CD4-positive, CD25-positive, alpha-beta regulatory T cell (primary cell): ENCODE results near the gene ISL2. TPM values are rescaled to one million over a fixed set of nuclear protein-coding genes. Genes with fewer than 3 reads are reported as not detected.

Source experiments
- ATAC-seq, 2 donors: fragments of 150-1000 bp; cut with Tn5 transposase; one replicate each; pipeline ENCODE4 v1.10.0; 2021; ENCODE audit warnings: low read depth in 2 of 2, moderate number of reproducible peaks in 2 of 2, moderate library complexity in 1 of 2
- DNase-seq, 3 donors: peaks; one replicate each; pipeline versions ENCODE4 v3.0.0 to v3.0.0-alpha.2; 2012 to 2022; ENCODE audit warnings: mixed read lengths in 1 of 3
- H3K27ac ChIP-seq: one replicate; pipeline ENCODE4 v1.7.0; 2013; ENCODE audit warnings: mild to moderate bottlenecking, low read length; ENCODE audit not compliant: insufficient read depth, poor library complexity, severe bottlenecking
- H3K27me3 ChIP-seq: one replicate; pipeline ENCODE4 v1.7.0; 2013; ENCODE audit warnings: low read length; ENCODE audit not compliant: control insufficient read depth, insufficient read depth
- H3K36me3 ChIP-seq: one replicate; pipeline ENCODE4 v1.7.0; 2013; ENCODE audit warnings: mild to moderate bottlenecking, low read length, moderate library complexity; ENCODE audit not compliant: control insufficient read depth, insufficient read depth
- H3K4me1 ChIP-seq: 2 replicates; pipeline ENCODE4 v1.7.0; 2013; ENCODE audit warnings: mild to moderate bottlenecking, low read length; ENCODE audit not compliant: insufficient read depth, control insufficient read depth, poor library complexity, severe bottlenecking
- H3K4me3 ChIP-seq: one replicate; pipeline ENCODE4 v1.7.0; 2013; ENCODE audit warnings: low read depth, mild to moderate bottlenecking, low read length, moderate library complexity
- H3K9me3 ChIP-seq, 2 experiments: 1 replicate in 1 of 2; 2 replicates in 1 of 2; pipeline ENCODE4 v1.7.0; 2013; ENCODE audit warnings: low read length in 2 of 2, mild to moderate bottlenecking in 1 of 2, moderate library complexity in 1 of 2; ENCODE audit not compliant: control insufficient read depth in 2 of 2
- H3K27ac Mint-ChIP-seq, 3 donors: one replicate each; pipeline ENCODE4 v1.8.0; 2020 to 2022; ENCODE audit warnings: mild to moderate bottlenecking in 3 of 3, mixed read lengths in 3 of 3, moderate library complexity in 2 of 3
- H3K27me3 Mint-ChIP-seq: one replicate; pipeline ENCODE4 v1.8.0; 2022; ENCODE audit warnings: mild to moderate bottlenecking, mixed read lengths
- H3K36me3 Mint-ChIP-seq: one replicate; pipeline ENCODE4 v1.8.0; 2020; ENCODE audit warnings: mixed read lengths
- H3K4me1 Mint-ChIP-seq, 4 donors: one replicate each; pipeline ENCODE4 v1.8.0; 2020 to 2022; ENCODE audit warnings: mixed read lengths in 4 of 4, mild to moderate bottlenecking in 1 of 4
- H3K4me3 Mint-ChIP-seq, 4 donors: one replicate each; pipeline ENCODE4 v1.8.0; 2020 to 2022; ENCODE audit warnings: mild to moderate bottlenecking in 4 of 4, mixed read lengths in 4 of 4, moderate library complexity in 3 of 4
- H3K9me3 Mint-ChIP-seq, 7 donors: one replicate each; pipeline ENCODE4 v1.8.0; 2020 to 2022; ENCODE audit warnings: mixed read lengths in 7 of 7, mild to moderate bottlenecking in 3 of 7, moderate library complexity in 2 of 7
- polyA plus RNA-seq, 4 donors: library from polyadenylated mRNA; unstranded; fragments of 300-500 nt; fragmentation: Illumina TruSeq; gene quantifications; one replicate each; pipeline ENCODE4 v1.2.3, GENCODE V29; 2021
- total RNA-seq: library from RNA; stranded (reverse); gene quantifications from one replicate; pipeline ENCODE4 v1.2.3, GENCODE V29; 2022

The ISL2 gene
- total and polyA plus RNA-seq, 5 donors from 2014 or later, result 1.4 TPM; not detected in 4

DNA sequence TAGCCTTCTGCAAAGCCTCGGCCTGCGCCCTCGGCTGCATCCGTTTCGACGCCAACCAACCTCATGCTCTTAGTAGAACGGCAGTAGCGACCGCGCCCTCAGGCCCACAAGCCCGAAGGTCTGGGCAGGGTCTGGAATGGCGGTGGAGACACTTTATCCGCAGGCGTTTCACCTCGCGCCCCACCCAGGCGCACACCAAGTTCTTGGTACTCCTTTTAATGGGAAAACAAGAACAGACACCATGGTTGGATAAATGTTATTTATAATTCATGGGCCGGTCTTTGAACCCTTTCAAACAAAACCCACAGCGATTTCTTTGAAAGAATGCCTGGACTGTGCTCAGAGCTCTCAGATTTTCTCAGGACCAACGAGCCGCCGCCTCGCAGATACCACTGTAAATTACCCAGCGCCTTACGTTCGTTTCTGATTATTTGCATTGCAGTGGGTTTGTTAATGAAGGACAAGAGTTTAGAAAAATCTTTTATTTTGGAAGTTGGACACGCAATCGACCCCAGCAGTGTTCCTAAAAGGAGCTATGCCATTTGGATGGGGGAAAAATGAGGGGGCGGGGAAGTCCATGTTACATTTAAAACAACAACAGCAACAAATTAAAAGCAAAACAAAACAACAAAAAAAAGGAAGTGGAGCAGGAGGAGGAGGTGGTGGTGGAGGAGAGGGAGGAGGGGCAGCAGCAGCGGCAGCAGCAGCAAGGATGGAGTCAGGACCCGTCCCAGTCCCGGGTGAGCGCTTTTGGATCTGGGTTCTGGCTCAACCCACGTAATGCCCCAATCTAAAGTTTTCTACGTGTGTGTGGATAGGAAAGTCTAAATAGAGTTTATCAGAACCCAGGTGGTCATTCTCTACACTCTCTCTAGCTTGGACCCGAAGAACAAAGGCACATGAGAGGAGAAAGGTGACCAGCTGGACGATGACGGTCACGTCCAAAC, 993 bp upstream of the ISL2 start:
- Mint-ChIP-seq H3K9me3 (peaks cover 0 to 4% (median 0%) of the 10 kb centered on the region in 7 donors), H3K4me3 (peak overlapping the region; percentile 72 to 96 (median 82)), H3K27me3 (peaks cover 90% of the 10 kb centered on the region), H3K27ac (no peak overlapping the region), H3K4me1 (peaks cover 8 to 51% (median 36%) of the 10 kb centered on the region in 4 donors), H3K36me3 (no peaks in the 10 kb centered on the region)
- H3K27me3 ChIP-seq, result peaks cover 33% of the 10 kb centered on the region
- peaks cover 54% of the 10 kb centered on the region for H3K4me1 ChIP-seq
- no peaks in the 10 kb centered on the region for H3K9me3 ChIP-seq
- ATAC-seq (no peak), DNase-seq (peak in 1 of 3 donors; percentile 60)
- no peak overlapping the region for H3K27ac ChIP-seq
- H3K36me3 ChIP-seq, result no peaks in the 10 kb centered on the region
- H3K4me3 ChIP-seq, result peak overlapping the region; percentile 58

- Histone ChIP-seq H3K4me3 (peak overlapping the region; percentile 71), H3K9me3 (no peaks in the 10 kb centered on the region), H3K36me3 (no peaks in the 10 kb centered on the region), H3K27me3 (peaks cover 35% of the 10 kb centered on the region), H3K4me1 (peaks cover 70% of the 10 kb centered on the region), H3K27ac (no peak overlapping the region)
- Mint-ChIP-seq H3K36me3 (no peaks in the 10 kb centered on the region), H3K4me1 (peaks cover 8 to 65% (median 42%) of the 10 kb centered on the region in 4 donors), H3K27ac (no peak overlapping the region), H3K4me3 (peak overlapping the region; percentile 72 to 96 (median 82)), H3K27me3 (peaks cover 94% of the 10 kb centered on the region), H3K9me3 (peaks cover 0 to 5% (median 0%) of the 10 kb centered on the region in 7 donors)
- no peak for ATAC-seq
- DNase-seq, result peak in 2 of 3 donors; percentile 21 to 38
Measured at GRCh38 chr15:76337059-76337695, 604 bp downstream of the ISL2 start.

- peaks cover 0 to 6% (median 0%) of the 10 kb centered on the region in 7 donors for H3K9me3 Mint-ChIP-seq
- Histone ChIP-seq H3K27me3 (peaks cover 35% of the 10 kb centered on the region), H3K9me3 (no peaks in the 10 kb centered on the region), H3K36me3 (no peaks in the 10 kb centered on the region), H3K27ac (no peak overlapping the region), H3K4me3 (peak overlapping the region; percentile 71), H3K4me1 (peaks cover 77% of the 10 kb centered on the region)
- H3K27me3 Mint-ChIP-seq, result peaks cover 91% of the 10 kb centered on the region
- no peak overlapping the region for H3K27ac Mint-ChIP-seq
- H3K4me1 Mint-ChIP-seq, result peaks cover 8 to 66% (median 43%) of the 10 kb centered on the region in 4 donors
- ATAC-seq (no peak), DNase-seq (peak in 2 of 3 donors; percentile 30 to 50)
- peak overlapping the region; percentile 72 to 96 (median 82) for H3K4me3 Mint-ChIP-seq
- H3K36me3 Mint-ChIP-seq, result no peaks in the 10 kb centered on the region
Measured at GRCh38 chr15:76337696-76338485, 1.3 kb downstream of the ISL2 start.

DNA sequence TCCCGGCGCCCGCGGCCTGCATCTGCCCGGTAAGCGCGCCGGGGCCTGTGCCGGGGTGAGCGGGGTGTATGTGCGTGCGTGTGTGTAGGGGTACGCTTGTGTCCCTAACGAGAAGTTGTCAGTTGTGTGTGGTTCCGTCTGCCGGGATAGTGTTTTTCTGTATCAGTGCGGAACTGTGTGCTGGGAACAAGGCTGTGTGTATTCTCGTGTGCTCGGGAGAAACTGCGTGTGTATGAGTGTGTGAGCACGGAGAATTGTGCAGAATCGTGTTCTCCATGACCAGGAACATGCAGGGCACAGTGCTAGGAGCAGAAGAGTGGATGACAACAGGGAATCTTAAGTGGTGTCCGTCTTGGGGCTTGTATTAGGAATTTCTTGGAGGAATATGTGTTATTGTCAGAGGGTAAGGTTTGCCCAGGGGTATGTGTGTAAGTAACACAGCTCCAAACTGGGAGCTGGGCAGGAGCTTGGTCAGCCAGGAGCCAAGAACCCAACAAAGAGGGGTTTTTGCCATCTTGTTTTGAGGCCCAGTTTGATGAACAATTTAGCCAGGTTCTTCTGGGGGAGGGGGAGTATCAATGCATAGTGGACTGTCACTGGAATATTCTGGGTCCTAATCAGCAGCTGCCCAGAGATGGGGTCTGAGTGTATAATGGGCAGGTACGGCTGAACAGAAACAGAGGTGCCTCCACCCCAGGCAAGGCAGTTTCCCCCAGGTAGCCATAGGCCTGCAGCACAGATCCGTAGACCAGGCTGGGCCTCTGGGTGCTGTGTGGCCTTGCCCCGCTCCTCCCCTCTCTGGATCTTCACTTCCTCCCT, 2.1 kb downstream of the ISL2 start:
- Histone ChIP-seq H3K36me3 (no peaks in the 10 kb centered on the region), H3K27ac (no peak overlapping the region), H3K9me3 (no peaks in the 10 kb centered on the region), H3K4me1 (peaks cover 84% of the 10 kb centered on the region), H3K27me3 (peaks cover 35% of the 10 kb centered on the region), H3K4me3 (peak overlapping the region; percentile 26)
- peak overlapping the region; percentile 78 to 94 (median 86) for H3K4me3 Mint-ChIP-seq
- peaks cover 0 to 6% (median 0%) of the 10 kb centered on the region in 7 donors for H3K9me3 Mint-ChIP-seq
- peaks cover 8 to 72% (median 47%) of the 10 kb centered on the region in 4 donors for H3K4me1 Mint-ChIP-seq
- H3K27ac Mint-ChIP-seq, result peak overlapping the region in 2 of 3 donors; percentile 2 to 15
- no peaks in the 10 kb centered on the region for H3K36me3 Mint-ChIP-seq
- ATAC-seq (no peak), DNase-seq (no peak)
- peaks cover 91% of the 10 kb centered on the region for H3K27me3 Mint-ChIP-seq

GRCh38 chr15:76339305-76340197, 3.0 kb downstream of the ISL2 start:
- Mint-ChIP-seq H3K27me3 (peaks cover 91% of the 10 kb centered on the region), H3K4me1 (peaks cover 11 to 72% (median 47%) of the 10 kb centered on the region in 4 donors), H3K27ac (peak overlapping the region in 1 of 3 donors; percentile 48), H3K9me3 (peaks cover 0 to 6% (median 0%) of the 10 kb centered on the region in 7 donors), H3K4me3 (peak overlapping the region; percentile 78 to 94 (median 86)), H3K36me3 (no peaks in the 10 kb centered on the region)
- H3K4me1 ChIP-seq, result peaks cover 84% of the 10 kb centered on the region
- ATAC-seq (no peak), DNase-seq (peak in 2 of 3 donors; percentile 34 to 36)
- peaks cover 41% of the 10 kb centered on the region for H3K27me3 ChIP-seq
- no peak overlapping the region for H3K27ac ChIP-seq
- peak overlapping the region; percentile 26 for H3K4me3 ChIP-seq
- H3K36me3 ChIP-seq, result no peaks in the 10 kb centered on the region
- no peaks in the 10 kb centered on the region for H3K9me3 ChIP-seq

GRCh38 chr15:76340198-76340802, 3.7 kb downstream of the ISL2 start:
- no peaks in the 10 kb centered on the region for H3K36me3 ChIP-seq
- H3K27ac ChIP-seq, result no peak overlapping the region
- Mint-ChIP-seq H3K9me3 (peaks cover 0 to 6% (median 0%) of the 10 kb centered on the region in 7 donors), H3K4me1 (peaks cover 15 to 70% (median 48%) of the 10 kb centered on the region in 4 donors), H3K4me3 (peak overlapping the region; percentile 78 to 94 (median 86)), H3K36me3 (no peaks in the 10 kb centered on the region), H3K27ac (no peak overlapping the region), H3K27me3 (peaks cover 89% of the 10 kb centered on the region)
- H3K27me3 ChIP-seq, result peaks cover 48% of the 10 kb centered on the region
- peaks cover 80% of the 10 kb centered on the region for H3K4me1 ChIP-seq
- H3K9me3 ChIP-seq, result no peaks in the 10 kb centered on the region
- ATAC-seq (no peak), DNase-seq (peak in 2 of 3 donors; percentile 43 to 62)
- H3K4me3 ChIP-seq, result peak overlapping the region; percentile 44
